CD1c-positive myeloid dendritic cell (primary cell): ENCODE data around the gene PRR36.

ENCODE experiments used
- DNase-seq: peaks from one replicate; pipeline ENCODE4 v3.0.0-alpha.2; 2016; ENCODE audit errors: extremely low spot score

PRR36 gene

GRCh38 chr19:7913652-7914051, 39.5 kb upstream of the PRR36 start:
- DNase-seq: no peak

DNA sequence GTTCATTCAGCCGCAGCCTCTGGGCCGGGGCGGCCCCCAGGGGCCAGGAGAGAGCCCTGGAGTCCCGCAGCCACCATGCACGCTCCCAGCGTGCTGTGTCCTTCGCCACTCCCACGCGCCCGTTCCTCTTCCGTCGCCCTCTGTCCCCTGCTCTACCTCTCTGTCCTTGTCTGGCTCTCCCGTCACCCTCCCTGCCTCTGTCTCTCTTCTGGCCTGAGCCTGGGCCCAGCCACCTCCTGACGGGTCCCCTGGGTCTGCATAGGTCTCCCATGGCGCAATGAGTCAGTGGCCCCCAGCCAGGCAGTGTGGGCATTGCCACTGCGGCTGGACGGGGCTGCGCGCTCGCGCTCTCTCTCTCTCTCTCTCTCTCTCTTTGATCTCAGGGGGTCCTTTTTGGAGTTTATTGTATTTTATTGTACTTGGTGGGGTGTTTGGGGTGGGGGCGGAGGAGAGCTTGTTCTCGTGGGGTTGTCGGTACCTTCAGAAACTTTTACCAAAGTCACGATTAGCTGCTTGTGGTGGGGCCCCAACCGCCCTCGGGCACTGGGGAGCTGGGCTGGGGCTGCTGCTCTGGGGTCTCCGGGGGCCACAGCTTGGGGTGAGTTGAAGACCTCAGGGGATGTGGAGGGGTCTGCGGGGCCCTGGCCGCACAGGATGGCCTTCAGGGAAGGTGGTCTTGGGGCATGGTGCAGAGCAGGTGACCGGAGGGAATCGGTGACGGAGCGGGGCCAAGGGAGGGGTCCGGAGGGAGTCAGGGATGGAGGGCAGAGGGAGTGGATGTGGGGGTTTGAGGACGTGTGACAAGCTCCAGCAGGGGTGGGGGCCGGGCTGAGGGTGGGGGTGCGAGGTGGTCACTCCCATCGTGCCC, 38.7 kb upstream of the PRR36 start:
- DNase-seq: no peak

DNA sequence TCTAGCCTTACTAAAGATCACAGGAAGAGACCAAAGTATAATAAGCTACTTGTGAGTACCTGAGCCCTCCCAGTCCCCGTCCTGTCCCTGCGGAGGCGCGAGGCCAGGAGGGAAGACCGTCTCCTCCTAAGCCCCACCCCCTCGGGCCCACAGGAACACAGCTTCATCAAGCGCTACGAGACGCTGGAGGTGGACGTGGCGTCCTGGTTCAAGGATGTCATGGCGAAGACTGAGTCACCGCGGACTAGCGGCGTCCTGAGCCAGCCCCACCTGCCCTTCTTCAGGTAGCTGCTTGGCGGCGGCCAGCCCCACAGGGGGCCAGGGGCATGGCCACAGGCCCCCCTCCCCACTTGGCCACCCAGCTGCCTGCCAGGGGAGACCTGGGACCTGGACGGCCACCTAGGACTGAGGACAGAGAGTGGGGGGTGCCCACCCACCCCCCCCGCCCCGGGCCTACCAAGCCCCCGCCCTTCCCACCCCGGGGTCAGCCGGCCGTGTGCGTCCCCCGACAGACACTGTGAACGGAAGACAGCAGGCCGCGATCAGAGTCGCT, 38.0 kb upstream of the PRR36 start:
- no peak for DNase-seq

GRCh38 chr19:7911508-7912143, 37.4 kb upstream of the PRR36 start:
- DNase-seq: no peak

- DNase-seq: no peak
These were observed 36.4 kb upstream of the PRR36 start for GRCh38 chr19:7910321-7911161.

DNA sequence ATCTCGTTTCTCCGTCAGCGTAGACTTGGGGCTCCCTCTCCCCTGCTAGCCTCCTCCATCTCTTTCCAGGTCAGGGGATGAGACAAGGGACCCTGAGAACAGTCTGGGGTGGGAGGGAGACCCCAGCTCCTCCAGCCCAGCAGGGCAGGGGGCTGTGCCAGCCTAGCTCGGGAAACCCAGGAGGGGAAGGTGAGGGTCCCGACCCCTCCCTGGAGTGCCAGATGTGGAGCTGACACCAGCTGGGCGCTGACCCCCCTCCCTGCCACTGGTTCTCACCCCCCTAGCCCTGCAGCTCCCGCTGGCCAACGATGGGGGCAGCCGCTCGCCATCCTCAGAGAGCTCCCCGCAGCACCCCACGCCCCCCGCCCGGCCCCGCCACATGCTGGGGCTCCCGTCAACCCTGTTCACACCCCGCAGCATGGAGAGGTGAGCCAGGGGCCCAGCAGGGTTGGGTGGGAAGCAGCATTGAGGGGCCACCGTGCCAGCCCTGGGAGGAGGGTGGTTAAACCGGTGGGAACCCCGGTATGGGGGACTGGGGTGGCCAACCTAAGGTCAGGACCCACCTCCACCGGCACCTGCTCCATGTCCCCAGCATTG, 35.4 kb upstream of the PRR36 start:
- DNase-seq: no peak

DNA sequence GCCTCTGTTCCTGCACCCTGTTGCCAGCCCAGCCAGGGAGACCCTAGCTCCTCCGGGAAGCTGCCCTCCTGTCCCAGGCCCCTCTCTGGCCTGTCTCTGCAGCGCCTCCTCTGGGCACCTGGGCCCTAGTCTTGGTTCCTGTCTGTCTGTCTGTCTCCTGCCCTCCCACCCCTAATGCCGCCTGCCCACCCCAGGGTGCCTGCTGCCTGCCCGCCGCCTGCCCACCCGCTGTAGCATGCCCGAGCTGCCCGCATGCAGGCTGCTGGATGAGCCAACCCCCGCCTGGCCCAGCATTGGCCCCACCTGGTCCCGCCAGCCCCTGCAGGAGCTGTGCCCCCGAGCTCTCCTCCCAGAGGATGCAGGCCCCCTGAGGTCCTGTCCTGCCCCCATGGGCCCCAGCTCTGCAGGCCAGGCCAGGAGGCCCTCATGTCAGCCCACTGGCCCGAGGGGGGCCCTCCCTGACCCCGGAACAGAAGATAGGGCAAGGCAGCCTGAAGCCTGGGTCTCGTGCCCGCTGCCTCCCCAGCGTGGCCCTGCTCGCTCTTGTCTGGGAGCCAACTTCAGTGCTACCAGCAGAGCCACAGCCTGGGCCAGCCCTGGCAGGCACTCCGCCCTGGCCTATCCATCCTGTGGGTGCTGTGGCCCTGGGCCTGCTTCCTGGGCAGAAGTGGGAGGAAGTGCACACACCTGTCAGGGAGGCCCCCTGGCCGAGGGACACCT, 34.7 kb upstream of the PRR36 start:
- no peak for DNase-seq

DNA sequence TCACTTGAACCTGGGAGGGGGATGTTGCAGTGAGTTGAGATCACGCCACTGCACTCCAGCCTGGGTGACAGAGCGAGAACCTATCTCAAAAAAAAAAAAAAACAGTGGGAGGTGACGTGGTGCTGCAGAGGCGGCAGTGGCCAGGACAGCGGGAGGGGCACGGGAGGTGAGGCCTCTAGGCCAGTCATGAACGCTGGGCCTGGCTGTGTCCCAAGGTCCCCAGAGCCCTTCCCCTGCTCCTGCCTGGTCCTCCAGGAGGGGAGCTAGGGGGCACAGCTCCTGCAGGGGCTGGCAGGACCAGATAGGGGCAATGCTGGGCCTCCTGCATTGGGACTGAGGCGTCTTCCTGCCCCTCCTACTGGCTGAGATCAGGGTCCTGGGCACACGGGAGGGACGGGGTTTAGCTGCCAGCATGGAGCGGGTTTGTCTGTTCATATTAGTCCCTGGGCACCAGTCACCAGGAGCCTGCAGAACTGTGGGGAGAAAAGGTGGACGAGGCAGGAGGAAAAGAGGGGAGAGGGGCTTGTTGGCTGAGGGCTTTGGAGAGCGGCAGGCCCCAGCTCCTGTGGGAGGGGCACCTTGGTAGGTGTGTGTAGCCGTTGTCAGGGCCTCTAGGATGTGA, 34.0 kb upstream of the PRR36 start:
- no peak for DNase-seq

DNA sequence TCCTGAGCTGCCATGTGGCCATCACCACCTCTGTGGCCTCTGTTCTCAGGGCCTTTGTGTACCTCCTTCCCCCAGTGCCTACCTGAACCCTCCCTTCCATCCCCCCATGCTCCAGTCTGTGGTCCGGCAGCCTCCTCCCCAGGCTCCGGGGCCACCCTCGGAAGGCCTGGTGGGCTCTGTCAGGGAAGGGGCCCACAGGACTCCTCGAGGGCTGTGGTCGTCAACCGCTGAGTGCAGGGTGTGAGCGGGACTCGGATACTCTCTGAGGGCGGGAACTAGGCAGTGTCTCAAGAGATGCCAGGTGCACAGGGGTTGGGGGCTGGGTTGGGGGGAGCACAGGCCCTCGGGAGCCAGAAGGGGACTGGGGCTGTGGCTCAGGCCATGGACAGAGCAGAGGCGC, 33.4 kb upstream of the PRR36 start:
- DNase-seq: no peak

DNA sequence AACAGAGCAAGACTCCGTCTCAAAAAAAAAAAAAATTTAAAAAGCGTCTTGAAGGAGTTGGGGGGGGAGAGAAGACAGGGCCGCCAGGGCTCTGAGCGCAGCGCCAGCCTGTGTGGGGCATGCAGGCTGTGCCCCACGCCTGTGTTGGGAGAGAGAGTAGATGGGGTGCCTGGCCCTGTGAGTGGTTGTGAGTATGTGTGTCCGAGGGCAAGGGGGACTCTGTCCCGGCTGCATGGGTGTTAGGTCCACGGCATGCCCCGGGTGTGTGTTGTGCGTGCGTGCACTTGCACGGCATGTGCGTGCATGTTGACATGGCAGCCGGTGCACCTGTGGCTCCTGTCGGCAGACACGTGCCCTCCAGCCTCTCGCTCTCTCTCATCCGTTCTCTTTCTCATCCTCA, 32.9 kb upstream of the PRR36 start:
- DNase-seq: no peak

DNA sequence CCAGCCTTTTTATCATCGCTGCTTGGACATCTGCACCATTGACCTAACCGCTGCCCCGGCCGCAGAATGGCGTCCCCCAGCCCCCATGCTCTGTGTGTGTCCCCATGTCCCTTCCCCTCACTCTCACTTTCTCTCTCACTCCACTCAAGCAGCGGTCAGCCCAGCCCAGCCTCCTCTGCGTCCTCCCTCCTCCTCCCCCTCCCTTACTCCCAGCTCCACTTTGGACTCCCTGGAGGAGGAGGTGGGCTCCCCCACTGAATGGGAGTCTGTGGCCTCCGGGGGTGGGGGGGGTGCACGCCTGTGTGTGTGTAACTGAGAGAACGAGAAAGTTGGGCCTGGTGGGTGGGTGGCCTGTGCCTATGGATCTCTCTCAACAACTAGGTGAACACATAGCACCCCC, 31.7 kb upstream of the PRR36 start:
- DNase-seq: no peak

DNA sequence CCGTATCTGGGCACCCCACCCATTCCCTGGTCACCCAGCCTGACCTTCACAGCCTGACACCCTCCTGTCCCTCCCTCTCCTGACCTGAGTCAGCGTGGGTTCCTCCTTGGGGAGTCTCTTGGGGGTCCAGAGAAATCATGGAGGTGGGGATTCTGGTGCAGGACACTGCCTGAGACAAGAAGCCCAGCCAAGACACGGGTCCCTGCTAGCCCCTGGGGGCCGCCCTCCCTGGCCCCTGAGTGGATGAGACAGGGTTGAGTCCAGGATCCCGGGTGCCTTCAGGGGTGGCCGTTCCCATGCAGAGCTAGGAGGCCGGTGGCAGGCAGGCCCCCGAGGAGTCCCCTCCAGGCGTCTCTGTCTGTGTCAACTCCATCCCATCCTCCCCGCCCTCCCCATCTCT, 31.1 kb upstream of the PRR36 start:
- DNase-seq: no peak

DNA sequence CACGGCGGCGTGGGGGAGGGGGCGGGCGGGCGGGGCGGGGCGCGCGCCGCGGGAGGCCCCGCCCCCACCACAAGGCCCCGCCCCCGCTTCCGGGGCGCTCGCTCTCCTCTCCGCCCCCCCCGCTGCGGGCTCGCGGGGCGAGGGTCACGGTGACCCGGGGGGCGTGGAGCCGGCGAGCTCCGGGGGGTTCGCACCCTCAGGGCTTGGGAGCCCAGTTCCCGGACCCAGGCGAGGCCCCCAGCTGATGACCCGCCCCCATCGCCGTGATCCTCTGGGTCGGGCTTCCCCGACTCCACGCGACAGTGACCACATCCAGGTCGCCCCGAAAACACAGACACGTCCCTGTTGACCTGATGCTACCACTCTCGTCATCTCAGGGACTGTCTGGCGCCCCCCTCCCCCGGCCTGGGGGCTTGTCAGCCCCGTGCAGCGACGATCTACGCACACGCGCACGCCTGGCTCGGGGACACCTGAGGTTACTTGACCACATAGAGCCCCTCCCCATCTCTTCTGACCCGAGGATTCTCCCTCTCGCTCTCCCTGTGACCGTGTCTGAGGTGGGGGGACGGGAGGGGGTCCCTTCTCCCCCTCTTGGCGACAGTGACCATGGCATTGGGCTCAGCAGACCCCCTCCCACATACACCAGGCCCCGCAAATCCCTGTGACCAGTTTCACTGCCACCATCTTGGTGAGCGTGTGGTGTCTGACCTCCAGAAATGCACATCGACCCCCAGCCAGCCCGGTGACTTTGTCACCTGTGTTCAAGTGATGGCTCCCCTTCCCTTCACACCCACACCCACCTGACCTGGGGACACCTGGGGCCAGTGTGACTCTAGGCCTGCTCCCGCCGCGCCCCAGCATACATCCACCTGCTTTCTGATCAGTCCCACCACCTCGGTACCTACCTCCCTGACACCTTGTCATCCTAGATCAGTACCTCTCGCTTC, 30.2 kb upstream of the PRR36 start:
- DNase-seq: no peak

DNA sequence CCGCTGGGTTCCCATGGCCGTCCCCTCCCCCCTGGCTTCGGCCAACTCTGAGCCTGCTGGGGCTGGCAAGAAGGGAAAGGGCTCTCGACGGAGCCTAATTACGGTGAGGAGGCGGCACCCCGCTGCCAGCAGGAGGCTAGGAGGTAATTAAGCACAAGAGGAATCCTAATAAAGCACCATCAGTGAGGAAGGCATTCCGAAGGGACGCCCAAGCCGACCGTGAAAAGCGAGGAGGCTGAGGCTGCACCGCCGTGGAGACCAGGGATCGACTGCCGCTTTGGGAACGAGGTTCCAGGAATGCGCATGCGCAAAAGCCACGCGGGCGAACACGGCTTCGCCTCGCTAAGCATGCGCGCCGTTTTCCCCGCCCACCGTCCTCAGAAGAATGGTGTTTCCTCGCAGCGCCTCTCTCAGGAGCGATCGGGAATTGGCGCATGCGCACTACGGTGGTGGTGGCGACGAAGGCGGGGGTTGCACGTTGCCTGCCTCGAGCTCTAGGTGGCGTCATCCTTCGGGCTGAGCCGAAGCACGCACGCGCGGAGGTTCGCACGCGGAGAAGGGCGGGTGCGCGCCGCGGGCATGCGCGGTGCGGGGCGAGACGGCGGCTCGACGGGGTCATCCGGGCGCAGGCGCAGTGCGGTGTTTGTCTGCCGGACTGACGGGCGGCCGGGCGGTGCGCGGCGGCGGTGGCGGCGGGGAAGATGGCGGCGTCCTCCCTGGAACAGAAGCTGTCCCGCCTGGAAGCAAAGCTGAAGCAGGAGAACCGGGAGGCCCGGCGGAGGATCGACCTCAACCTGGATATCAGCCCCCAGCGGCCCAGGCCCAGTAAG, 29.3 kb upstream of the PRR36 start, which contains the start of gene MAP2K7:
Gene MAP2K7 (plus strand): TSS at position 634 of the 830 bp plus-strand sequence. CDS start 68 bp downstream, at position 702.
- DNase-seq: peak; percentile 100

DNA sequence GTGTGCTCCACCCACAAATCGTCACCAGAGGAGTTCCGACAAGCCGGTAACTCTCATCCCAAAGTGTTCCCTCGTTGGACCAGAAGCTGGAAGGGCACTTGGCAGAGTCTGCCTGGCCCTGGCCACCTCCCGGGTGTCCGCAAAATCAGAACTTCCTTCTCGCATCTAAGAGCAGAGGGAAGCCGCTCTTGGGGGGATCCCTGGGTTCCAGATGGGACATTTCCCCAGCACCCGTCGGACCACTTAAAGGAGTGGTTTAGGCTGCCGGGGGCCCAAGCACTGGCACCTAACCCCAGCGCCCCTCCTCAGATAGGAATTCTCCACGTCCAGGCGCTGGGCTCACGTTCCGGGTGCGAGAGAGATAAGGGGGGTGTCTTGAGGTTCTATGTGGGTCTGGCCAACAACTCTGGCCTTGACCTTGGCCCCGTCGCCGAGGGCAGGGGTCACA, 28.6 kb upstream of the PRR36 start:
- DNase-seq: no peak

DNA sequence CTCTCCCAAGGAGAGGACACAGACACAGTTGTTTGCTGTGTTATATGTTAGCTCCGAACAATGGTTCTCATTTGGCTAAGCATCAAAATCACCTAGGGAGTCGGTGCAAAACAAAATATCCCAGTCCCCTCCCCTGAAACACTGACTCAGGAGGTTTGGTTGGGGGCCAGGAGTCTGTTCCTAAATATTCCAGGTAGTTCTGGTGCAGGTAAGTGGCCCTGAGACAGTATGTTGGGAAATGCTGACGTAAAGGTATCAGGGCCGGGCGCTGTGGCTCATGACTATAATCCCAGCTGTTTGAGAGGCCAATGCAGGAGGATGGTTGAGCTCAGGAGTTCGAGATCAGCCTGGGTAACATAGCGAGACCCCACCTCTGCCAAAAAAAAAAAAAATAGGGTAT, 27.1 kb upstream of the PRR36 start:
- DNase-seq: no peak

DNA sequence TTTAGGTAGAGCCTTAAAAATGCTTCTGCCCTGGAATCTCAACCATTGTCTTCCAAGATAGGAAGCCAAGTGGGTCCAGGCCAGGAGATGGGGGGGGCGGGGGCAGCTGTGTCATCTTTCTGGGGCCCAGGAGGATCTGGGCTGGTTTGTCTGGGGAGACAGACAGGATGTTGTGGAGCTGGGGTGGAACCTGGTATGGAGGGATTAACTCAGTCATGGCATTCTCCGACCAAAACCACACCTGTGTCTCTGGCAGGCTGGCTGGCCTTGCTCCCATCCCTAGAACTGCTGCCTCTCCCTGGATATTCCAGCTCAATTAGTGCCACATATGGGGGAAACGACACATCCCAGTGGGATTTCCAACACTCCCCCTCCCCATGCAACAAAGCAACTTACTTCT, 26.7 kb upstream of the PRR36 start:
- DNase-seq: no peak

- DNase-seq: no peak
These were observed 26.2 kb upstream of the PRR36 start for GRCh38 chr19:7900401-7900870.
